HTR-8/SVneo (cell line): ENCODE data around the gene CALML6.

Source experiments
- DNase-seq: peaks from one replicate; pipeline ENCODE4 v3.0.0; 2011; ENCODE audit warnings: low spot score, mixed read lengths; ENCODE audit not compliant: insufficient read length
- FAIRE-seq: peaks from 2 replicates; lab custom pipeline; 2011; peaks lifted over from hg19 to GRCh38; lab: Jason Lieb, UNC

The CALML6 gene

GRCh38 chr1:1959840-1960479 lies 44.9 kb downstream of the CALML6 start:
- FAIRE-seq = peak; percentile 90
- DNase-seq = peak; percentile 92

- DNase-seq (no peak), FAIRE-seq (no peak)
Observed at GRCh38 chr1:1960480-1961196, 45.6 kb downstream of the CALML6 start.

- no peak for FAIRE-seq
- DNase-seq = no peak
Observed at GRCh38 chr1:1962752-1963151, 47.7 kb downstream of the CALML6 start.

GRCh38 chr1:1963570-1963969 lies 48.5 kb downstream of the CALML6 start:
- no peak for DNase-seq
- no peak for FAIRE-seq

GRCh38 chr1:1964811-1965210 lies 49.8 kb downstream of the CALML6 start:
- no peak for DNase-seq
- no peak for FAIRE-seq

GRCh38 chr1:1965546-1965945 lies 50.5 kb downstream of the CALML6 start:
- FAIRE-seq = no peak
- DNase-seq = no peak

GRCh38 chr1:1966071-1966740 lies 51.1 kb downstream of the CALML6 start:
- FAIRE-seq (no peak), DNase-seq (no peak)
